Gastrocnemius medialis (tissue), 4 donors: ENCODE results near the gene GLIS2. TPM values are rescaled to one million over a fixed set of nuclear protein-coding genes. Genes with fewer than 3 reads are reported as not detected.

ENCODE experiments used
- ATAC-seq, 2 donors: fragments of 150-250 bp; one replicate each; pipeline ENCODE4 v1.9.1; 2016
- DNase-seq, 2 donors: peaks; one replicate each; pipeline ENCODE4 v3.0.0-alpha.2; 2019
- H3K27ac ChIP-seq, 4 donors: fragments of 200-600 bp; sonication (generic); 1 replicate in 1 of 4; 2 replicates in 3 of 4; pipeline ENCODE4 v1.5.1; 2016 to 2018; ENCODE audit warnings: mild to moderate bottlenecking in 2 of 4, moderate library complexity in 1 of 4
- H3K27me3 ChIP-seq, 3 donors: fragments of 200-600 bp; sonication (generic) in 2 of 3; 1 replicate in 1 of 3; 2 replicates in 2 of 3; pipeline versions ENCODE4 v1.5.1 to v1.6.0; 2016 to 2019; ENCODE audit warnings: mild to moderate bottlenecking in 1 of 3, moderate library complexity in 1 of 3
- H3K36me3 ChIP-seq, 2 donors: fragments of 200-600 bp; sonication (generic) in 1 of 2; one replicate each; pipeline ENCODE4 v1.5.1; 2017 to 2018
- H3K4me1 ChIP-seq, 2 donors: fragments of 200-600 bp; sonication (generic) in 1 of 2; one replicate each; pipeline ENCODE4 v1.5.1; 2016 to 2017; ENCODE audit warnings: mild to moderate bottlenecking in 2 of 2
- H3K4me3 ChIP-seq, 4 donors: fragments of 200-600 bp; sonication (generic) in 3 of 4; 1 replicate in 1 of 4; 2 replicates in 3 of 4; pipeline ENCODE4 v1.5.1; 2016 to 2019; ENCODE audit warnings: mild to moderate bottlenecking in 2 of 4
- H3K9me3 ChIP-seq, 3 donors: fragments of 200-600 bp; sonication (generic) in 2 of 3; 1 replicate in 1 of 3; 2 replicates in 2 of 3; pipeline ENCODE4 v1.5.1; 2016 to 2019
- POLR2A ChIP-seq, 2 donors: fragments of 450-650 bp; IDR thresholded peaks; one replicate each; pipeline ENCODE4 v1.6.1; 2017; ENCODE audit warnings: antibody characterized with exemption in 2 of 2, mild to moderate bottlenecking in 2 of 2, moderate library complexity in 2 of 2
- in situ Hi-C, 4 donors: fragments of 200-750 bp; cut with MboI; loops; one replicate each; pipeline versions ENCODE4 v1.15.0 to v1.8.0; 2017; ENCODE audit warnings: low sequenced_read_pairs in 4 of 4
- intact Hi-C: fragments of 100-400 bp; cut with DNase I; formaldehyde crosslinking; loops from one replicate; pipeline ENCODE4 v1.15.1; 2023; ENCODE audit warnings: low total_unique reads
- total RNA-seq, 4 donors: library from RNA; depleted of rRNA; stranded (reverse); fragments of >200 nt; gene quantifications; one replicate each; pipeline versions ENCODE4 v1.1.0 to v1.2.3, GENCODE V29; 2016
- TF ChIP-seq, protein P1 (sequence below), 5 experiments: fragments of 450-650 bp in 3 of 5; fragments of 200-600 bp in 2 of 5; sonication (generic) in 2 of 5; IDR thresholded peaks in 4 of 5; conservative IDR thresholded peaks in 1 of 5; 1 replicate in 4 of 5; 2 replicates in 1 of 5; pipeline ENCODE4 v1.5.1; 2016 to 2019; ENCODE audit warnings: antibody characterized with exemption in 5 of 5, mild to moderate bottlenecking in 3 of 5, moderate library complexity in 3 of 5

Gene GLIS2
- total RNA-seq, 4 donors from 2014 or later: 0.81 to 0.95 (median 0.95) TPM; not detected in 1

GRCh38 chr16:4353675-4354074 is 37.8 kb downstream of the GLIS2 start:
- Histone ChIP-seq H3K4me1 (peaks cover 11 to 18% of the 10 kb centered on the region in 2 donors), H3K4me3 (no peak overlapping the region), H3K27me3 (no peaks in the 10 kb centered on the region), H3K36me3 (no peaks in the 10 kb centered on the region), H3K27ac (no peak overlapping the region), H3K9me3 (no peaks in the 10 kb centered on the region)
- intact Hi-C loops: loop anchor here (5.0 kb wide), 1 partner anchor 64 kb away; the partner anchor contains the start of gene CORO7
- TF ChIP-seq POLR2A (IDR thresholded peaks at IDR 0.05): no peak
- TF ChIP-seq, protein P1, sequence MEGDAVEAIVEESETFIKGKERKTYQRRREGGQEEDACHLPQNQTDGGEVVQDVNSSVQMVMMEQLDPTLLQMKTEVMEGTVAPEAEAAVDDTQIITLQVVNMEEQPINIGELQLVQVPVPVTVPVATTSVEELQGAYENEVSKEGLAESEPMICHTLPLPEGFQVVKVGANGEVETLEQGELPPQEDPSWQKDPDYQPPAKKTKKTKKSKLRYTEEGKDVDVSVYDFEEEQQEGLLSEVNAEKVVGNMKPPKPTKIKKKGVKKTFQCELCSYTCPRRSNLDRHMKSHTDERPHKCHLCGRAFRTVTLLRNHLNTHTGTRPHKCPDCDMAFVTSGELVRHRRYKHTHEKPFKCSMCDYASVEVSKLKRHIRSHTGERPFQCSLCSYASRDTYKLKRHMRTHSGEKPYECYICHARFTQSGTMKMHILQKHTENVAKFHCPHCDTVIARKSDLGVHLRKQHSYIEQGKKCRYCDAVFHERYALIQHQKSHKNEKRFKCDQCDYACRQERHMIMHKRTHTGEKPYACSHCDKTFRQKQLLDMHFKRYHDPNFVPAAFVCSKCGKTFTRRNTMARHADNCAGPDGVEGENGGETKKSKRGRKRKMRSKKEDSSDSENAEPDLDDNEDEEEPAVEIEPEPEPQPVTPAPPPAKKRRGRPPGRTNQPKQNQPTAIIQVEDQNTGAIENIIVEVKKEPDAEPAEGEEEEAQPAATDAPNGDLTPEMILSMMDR (IDR thresholded peaks at IDR 0.05 in 4 of 5, conservative IDR thresholded peaks at IDR 0.05 in 1 of 5): no peak
- in situ Hi-C loops: loop anchor here in 2 of 4 donors (10.0 kb wide), 1 partner anchor 61 kb away; the partner anchor contains the start of gene CORO7 (in 2 of the 2)
- no peak for DNase-seq
- no peak for ATAC-seq

- H3K36me3 ChIP-seq: no peaks in the 10 kb centered on the region
- intact Hi-C loops (loop anchor here (5.0 kb wide), 1 partner anchor 63 kb away; the partner anchor contains the start of gene CORO7), in situ Hi-C loops (loop anchor here in 2 of 4 donors (10.0 kb wide), 1 partner anchor 60 kb away; the partner anchor contains the start of gene CORO7 (in 2 of the 2))
Measured at GRCh38 chr16:4354512-4355409, 38.9 kb downstream of the GLIS2 start.

DNA sequence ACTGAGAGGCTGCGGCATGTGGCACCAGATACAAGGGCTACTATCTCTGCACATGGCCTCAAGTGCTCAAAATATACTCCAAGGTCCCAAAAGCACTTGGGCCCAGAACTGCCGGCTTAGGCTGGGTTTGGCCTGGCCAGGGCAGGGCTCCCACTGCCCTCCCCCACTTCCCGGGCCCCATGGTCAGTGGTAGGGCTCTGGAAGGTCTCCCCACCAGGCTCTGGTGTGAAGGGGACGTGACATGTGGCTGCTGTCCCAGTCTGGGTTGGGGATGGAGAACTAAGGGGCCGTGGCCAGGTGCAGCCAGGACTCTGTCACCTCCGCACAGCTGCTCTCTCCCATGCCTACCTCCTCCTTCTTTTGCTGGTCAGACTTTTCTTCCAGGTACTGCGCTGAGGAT is 41.0 kb downstream of the GLIS2 start:
- in situ Hi-C loops (loop anchor here in 2 of 4 donors (10.0 kb wide), 1 partner anchor 58 kb away; the partner anchor contains the start of gene CORO7 (in 2 of the 2)), intact Hi-C loops (no loop called here)
- no peaks in the 10 kb centered on the region for H3K36me3 ChIP-seq

More at GRCh38 chr16:4354512-4355409, 38.9 kb downstream of the GLIS2 start:
- DNase-seq: no peak
- no peaks in the 10 kb centered on the region for H3K27me3 ChIP-seq
- H3K27ac ChIP-seq: no peak overlapping the region
- H3K4me1 ChIP-seq: peaks cover 8 to 14% of the 10 kb centered on the region in 2 donors
- TF ChIP-seq, protein P1 (IDR thresholded peaks at IDR 0.05 in 4 of 5, conservative IDR thresholded peaks at IDR 0.05 in 1 of 5): no peak
- H3K4me3 ChIP-seq: no peak overlapping the region
- H3K9me3 ChIP-seq: no peaks in the 10 kb centered on the region
- no peak for ATAC-seq

DNA sequence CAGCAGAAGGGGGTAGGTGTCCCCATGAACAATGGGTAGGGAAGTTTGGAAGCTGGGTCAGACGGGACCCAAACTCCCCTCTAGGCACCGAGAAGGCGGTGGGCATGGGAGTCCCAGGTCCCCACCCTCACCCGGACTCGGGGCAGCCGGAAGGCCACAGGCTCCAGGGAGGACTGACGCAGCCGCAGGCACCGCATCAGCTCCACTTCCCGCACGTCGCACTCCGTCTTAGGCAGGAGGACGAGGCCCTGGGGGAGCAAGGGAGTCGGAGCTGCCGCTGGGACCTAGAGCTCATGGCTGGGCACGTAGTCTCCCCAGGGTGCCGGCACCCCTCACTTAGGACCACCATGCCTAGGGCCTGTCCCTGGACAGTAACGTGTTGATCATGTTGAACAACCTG is 42.4 kb downstream of the GLIS2 start:
- Histone ChIP-seq H3K9me3 (no peaks in the 10 kb centered on the region), H3K27me3 (no peaks in the 10 kb centered on the region), H3K4me3 (no peak overlapping the region), H3K27ac (no peak overlapping the region), H3K4me1 (no peaks in the 10 kb centered on the region), H3K36me3 (no peaks in the 10 kb centered on the region)
- DNase-seq (no peak), ATAC-seq (no peak)
- intact Hi-C loops (no loop called here), in situ Hi-C loops (loop anchor here in 2 of 4 donors (10.0 kb wide), 1 partner anchor 57 kb away; the partner anchor contains the start of gene CORO7 (in 2 of the 2))
- TF ChIP-seq POLR2A (IDR thresholded peaks at IDR 0.05): no peak
- TF ChIP-seq, protein P1 (IDR thresholded peaks at IDR 0.05 in 4 of 5, conservative IDR thresholded peaks at IDR 0.05 in 1 of 5): no peak

More for the DNA sequence above, 41.0 kb downstream of the GLIS2 start:
- TF ChIP-seq, protein P1 (IDR thresholded peaks at IDR 0.05 in 4 of 5, conservative IDR thresholded peaks at IDR 0.05 in 1 of 5): no peak
- TF ChIP-seq POLR2A (IDR thresholded peaks at IDR 0.05): no peak
- no peaks in the 10 kb centered on the region for H3K9me3 ChIP-seq
- no peak overlapping the region for H3K27ac ChIP-seq
- H3K4me1 ChIP-seq: peaks cover 0 to under 1% of the 10 kb centered on the region in 2 donors
- ATAC-seq: no peak
- H3K4me3 ChIP-seq: no peak overlapping the region
- DNase-seq: no peak
- H3K27me3 ChIP-seq: no peaks in the 10 kb centered on the region
